ENCODE data around the gene AMBP.

Gene AMBP

DNA sequence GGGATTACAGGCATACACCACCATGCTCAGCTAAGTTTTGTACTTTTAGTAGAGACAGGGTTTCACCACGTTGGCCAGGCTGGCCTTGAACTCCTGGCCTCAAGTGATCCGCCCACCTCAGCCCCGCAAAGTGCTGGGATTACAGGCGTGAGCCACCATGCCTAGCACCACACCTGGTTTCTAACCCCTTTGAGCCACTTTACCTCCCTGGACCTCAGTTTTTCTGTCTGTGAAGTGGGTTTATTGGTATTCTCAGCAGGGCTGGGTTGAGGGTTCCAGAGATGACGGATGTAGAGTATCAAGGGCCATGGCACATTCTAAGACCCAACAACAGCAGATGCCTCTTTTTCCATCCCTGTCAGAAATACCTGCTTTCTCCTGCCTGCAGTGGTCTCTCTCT is 38.6 kb downstream of the AMBP start:
- H3K4me3 ChIP-seq (ENCODE audit: low read depth, low read length) = no peak overlapping the region
- DNase-seq (ENCODE audit: low read depth) = no peak
- TF ChIP-seq, protein P1, sequence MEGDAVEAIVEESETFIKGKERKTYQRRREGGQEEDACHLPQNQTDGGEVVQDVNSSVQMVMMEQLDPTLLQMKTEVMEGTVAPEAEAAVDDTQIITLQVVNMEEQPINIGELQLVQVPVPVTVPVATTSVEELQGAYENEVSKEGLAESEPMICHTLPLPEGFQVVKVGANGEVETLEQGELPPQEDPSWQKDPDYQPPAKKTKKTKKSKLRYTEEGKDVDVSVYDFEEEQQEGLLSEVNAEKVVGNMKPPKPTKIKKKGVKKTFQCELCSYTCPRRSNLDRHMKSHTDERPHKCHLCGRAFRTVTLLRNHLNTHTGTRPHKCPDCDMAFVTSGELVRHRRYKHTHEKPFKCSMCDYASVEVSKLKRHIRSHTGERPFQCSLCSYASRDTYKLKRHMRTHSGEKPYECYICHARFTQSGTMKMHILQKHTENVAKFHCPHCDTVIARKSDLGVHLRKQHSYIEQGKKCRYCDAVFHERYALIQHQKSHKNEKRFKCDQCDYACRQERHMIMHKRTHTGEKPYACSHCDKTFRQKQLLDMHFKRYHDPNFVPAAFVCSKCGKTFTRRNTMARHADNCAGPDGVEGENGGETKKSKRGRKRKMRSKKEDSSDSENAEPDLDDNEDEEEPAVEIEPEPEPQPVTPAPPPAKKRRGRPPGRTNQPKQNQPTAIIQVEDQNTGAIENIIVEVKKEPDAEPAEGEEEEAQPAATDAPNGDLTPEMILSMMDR (conservative IDR thresholded peaks at IDR 0.05; ENCODE audit: low read depth, low read length) = no peak

DNA sequence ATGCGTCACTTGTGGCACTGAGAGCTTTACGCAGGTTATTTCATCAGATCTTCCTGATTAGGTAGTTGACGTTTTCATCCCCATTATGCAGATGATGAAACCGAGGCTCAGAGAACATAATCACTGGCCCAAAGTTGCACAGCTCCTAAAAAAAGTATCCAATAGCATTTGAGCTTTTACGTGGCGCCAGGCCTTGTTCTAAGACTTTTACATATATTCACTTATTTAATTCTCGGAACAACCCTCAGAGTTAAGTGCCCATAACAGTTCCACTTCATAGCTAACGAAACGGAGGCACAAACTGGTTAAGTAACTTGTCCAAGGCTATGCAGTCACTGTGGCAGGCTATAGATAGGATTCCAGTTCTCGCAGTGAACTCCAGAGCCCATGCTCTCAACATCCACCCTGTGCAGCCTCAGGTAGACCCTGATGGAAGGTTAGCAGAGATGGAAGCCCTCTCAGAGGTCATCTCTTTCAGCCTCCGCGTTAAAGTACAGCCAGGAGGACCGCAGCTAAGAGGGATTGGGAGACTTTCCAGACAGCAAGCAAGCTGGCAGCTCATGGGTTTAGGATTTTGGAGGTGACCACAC is 39.3 kb downstream of the AMBP start:
- DNase-seq (ENCODE audit: low read depth) = no peak
- TF ChIP-seq, protein P1 (conservative IDR thresholded peaks at IDR 0.05; ENCODE audit: low read depth, low read length) = no peak
- H3K4me3 ChIP-seq (ENCODE audit: low read depth, low read length) = no peak overlapping the region

DNA sequence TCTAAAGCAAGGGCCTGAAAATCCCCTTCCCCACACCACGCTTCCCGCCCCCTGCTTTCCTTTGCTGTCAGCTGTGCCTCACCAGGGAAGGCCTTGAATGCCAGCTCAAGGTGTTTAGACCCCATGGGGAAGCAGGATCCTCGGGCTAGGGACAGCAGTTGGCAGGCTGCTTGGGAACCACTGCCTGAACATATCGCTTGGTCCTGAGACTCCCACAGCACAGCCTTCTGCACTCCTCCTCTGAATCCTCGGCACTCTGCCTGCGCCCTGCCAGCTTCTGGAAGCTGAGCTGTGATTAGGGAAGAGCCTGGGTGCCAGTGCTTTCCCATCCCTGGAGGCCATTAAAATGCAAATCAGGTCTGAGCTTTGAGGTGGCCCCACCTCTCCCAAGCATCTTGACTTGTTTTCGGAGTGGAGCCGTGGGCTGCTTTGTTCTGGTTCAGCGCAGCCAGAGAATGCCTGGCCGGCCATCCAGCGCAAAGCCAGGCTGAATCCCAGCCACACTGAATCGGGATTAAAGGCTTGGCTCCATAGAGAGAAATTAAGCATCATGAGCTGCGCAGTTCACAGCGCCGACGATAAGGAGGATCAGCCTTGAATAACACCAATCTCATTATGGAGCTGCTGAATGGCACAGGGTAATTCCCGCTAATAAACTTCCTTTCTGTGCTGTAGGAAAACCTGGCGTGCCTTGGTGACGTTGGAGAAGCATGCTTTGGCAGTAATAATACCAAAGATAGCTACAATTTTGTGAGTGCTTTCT is 40.0 kb downstream of the AMBP start:
- H3K4me3 ChIP-seq (ENCODE audit: low read depth, low read length) = no peak overlapping the region
- no peak for DNase-seq (ENCODE audit: low read depth)
- TF ChIP-seq, protein P1 (conservative IDR thresholded peaks at IDR 0.05; ENCODE audit: low read depth, low read length) = no peak

DNA sequence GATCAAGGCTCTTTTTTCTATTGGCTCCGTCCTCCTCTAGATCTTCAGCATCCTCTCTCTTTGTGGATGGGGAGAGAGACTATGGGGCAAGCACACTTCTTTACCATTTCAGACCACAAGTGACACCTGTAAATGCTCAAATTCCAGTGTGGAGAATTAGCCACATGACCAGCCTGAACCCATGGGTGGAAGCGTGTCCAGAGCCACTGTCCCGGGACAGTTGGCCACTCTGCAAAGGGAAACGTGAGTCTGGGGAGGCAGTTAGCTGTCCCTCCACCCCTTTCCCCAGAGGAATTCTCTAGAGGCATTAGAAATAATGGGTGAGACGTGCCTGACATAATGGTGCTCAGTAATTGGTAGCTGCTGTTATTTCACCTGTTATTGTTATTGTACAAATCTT is 40.9 kb downstream of the AMBP start:
- TF ChIP-seq, protein P1 (conservative IDR thresholded peaks at IDR 0.05; ENCODE audit: low read depth, low read length) = no peak
- no peak overlapping the region for H3K4me3 ChIP-seq (ENCODE audit: low read depth, low read length)
- no peak for DNase-seq (ENCODE audit: low read depth)

DNA sequence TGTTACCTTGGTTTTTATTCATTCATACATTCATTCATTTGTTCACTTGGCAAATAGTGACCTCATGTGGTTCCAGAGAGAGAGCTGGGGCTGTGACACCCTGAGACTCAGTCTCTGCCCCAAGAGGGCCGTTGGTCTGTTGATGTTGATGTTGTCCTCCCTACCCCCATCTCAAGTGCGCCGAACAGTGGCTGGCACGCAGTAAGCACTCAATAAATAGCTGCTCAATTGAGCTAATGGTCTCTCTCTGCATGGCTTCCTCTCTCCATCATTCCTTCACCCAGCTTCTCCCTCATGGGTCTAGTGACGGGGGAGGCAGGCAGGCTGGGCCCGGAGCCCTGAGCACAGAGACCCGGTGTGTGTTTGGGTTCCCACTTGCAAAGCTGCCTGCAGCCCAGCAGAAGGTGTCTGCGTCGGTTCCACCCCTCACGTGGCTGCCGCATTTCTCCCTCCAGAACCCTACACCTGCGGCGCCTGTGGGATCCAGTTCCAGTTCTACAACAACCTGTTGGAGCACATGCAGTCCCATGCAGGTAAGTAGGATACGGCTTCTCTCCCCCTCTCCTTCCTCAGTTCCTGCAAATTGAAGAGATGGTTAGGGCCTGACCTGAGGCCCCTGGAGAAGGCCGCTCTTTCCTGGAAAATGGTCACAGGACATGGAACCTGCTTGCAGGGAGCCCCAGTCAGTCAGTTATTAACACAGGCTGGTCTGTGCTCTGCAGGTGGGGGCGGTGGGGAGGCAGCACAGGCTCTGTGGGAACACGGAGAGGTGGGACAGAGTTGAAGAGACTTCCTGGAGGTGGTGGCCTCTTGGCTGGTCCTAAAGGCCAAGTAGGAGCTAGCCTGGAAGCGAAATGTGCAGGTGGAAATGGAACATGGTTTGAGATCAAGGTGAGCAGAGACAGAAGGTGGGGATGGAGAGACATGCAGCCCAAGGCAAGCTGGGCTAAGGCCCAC is 42.0 kb downstream of the AMBP start:
- H3K4me3 ChIP-seq (ENCODE audit: low read depth, low read length) = no peak overlapping the region
- no peak for DNase-seq (ENCODE audit: low read depth)
- TF ChIP-seq, protein P1 (conservative IDR thresholded peaks at IDR 0.05; ENCODE audit: low read depth, low read length) = no peak

DNA sequence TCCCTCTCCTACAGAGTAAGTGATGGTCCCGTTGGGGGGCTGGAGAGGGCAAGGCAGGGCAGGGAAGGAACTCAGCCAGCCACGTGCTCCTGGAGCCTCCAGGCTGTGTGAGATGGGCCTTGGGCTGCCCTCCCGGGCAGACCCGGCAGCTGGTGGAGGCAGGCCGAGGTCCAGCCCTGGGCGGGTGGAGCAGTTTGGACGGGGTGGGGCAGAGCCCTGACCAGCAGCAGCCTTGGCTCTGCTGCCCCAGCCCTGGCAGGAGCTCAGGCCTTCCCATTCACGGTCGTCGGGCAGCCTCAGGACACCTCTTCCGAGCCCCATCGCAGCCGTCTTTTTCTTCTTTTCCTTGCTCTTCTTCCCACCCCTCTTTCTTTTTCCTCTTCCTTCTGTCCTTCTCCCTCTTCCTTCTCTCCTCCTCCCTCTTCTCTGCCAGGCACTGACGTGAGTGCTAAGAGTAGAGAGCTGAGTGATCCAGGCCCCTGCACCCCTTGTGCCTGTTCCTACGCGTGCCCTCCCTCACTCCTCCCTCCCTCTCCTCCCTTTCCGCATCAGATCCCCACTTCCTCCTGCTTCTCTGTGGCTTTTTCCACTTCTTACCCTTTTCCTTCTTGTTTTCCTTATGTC is 42.8 kb downstream of the AMBP start:
- DNase-seq (ENCODE audit: low read depth) = no peak
- TF ChIP-seq, protein P1 (conservative IDR thresholded peaks at IDR 0.05; ENCODE audit: low read depth, low read length) = no peak
- no peak overlapping the region for H3K4me3 ChIP-seq (ENCODE audit: low read depth, low read length)
